B cell (primary cell): ENCODE results near the gene SH3RF3. TPM values are rescaled to one million over a fixed set of nuclear protein-coding genes. Genes with fewer than 3 reads are reported as not detected.

Source experiments
- ATAC-seq: fragments of 200-7000 bp; cut with Tn5 transposase; one replicate; pipeline ENCODE4 v1.10.0; 2021; ENCODE audit warnings: low read depth, mild to moderate bottlenecking, moderate number of reproducible peaks, moderate library complexity
- CTCF ChIA-PET: fragments of 350-600 bp; sonication (Branson Sonifier 250); formaldehyde crosslinking; loops from one replicate; lab custom pipeline; 2021; ENCODE audit warnings: antibody characterized with exemption, inconsistent platforms; lab: Charles Lee
- POLR2A ChIA-PET: fragments of 350-600 bp; sonication (Branson Sonifier 250); formaldehyde crosslinking; loops from one replicate; lab custom pipeline; 2021; ENCODE audit warnings: antibody characterized with exemption; lab: Charles Lee
- DNase-seq: peaks from one replicate; pipeline ENCODE4 v3.0.0; 2013
- H2AFZ ChIP-seq: 2 replicates; pipeline ENCODE4 v1.6.1; 2012; ENCODE audit warnings: mild to moderate bottlenecking, low read depth, low read length; ENCODE audit not compliant: insufficient read depth, poor library complexity, severe bottlenecking
- H3K27ac ChIP-seq, 2 donors: 1 replicate in 1 of 2; 2 replicates in 1 of 2; pipeline ENCODE4 v1.5.1; 2012 to 2013; ENCODE audit warnings: low read length in 2 of 2, mild to moderate bottlenecking in 2 of 2, moderate library complexity in 1 of 2
- H3K27me3 ChIP-seq, 4 experiments: fragments of 200-600 bp in 1 of 4; sonication (generic) in 1 of 4; replicated peaks in 1 of 4; 1 replicate in 2 of 4; 2 replicates in 2 of 4; pipeline versions ENCODE4 v1.6.1 to v1.7.0; 2013 to 2016; ENCODE audit warnings: low read length in 3 of 4, mild to moderate bottlenecking in 2 of 4, mixed read lengths in 1 of 4, moderate library complexity in 1 of 4; ENCODE audit not compliant: insufficient read depth in 4 of 4, control insufficient read depth in 3 of 4; ENCODE audit errors: control extremely low read depth in 1 of 4
- H3K36me3 ChIP-seq, 2 experiments: replicated peaks in 1 of 2; 1 replicate in 1 of 2; 2 replicates in 1 of 2; pipeline versions ENCODE4 v1.6.1 to v1.7.1; 2013; ENCODE audit warnings: low read length in 1 of 2; ENCODE audit not compliant: insufficient read depth in 2 of 2, control insufficient read depth in 1 of 2; ENCODE audit errors: control extremely low read depth in 1 of 2, extremely low read depth in 1 of 2
- H3K4me1 ChIP-seq, 2 donors: fragments of 200-600 bp in 1 of 2; sonication (generic) in 1 of 2; 1 replicate in 1 of 2; 2 replicates in 1 of 2; pipeline versions ENCODE4 v1.5.1 to v1.6.1; 2013 to 2017; ENCODE audit warnings: low read length in 2 of 2; ENCODE audit not compliant: control insufficient read depth in 2 of 2, insufficient read depth in 2 of 2
- H3K4me2 ChIP-seq: replicated peaks from 2 replicates; pipeline ENCODE3; 2012; ENCODE audit warnings: mild to moderate bottlenecking, low read depth, low read length; ENCODE audit not compliant: poor library complexity, severe bottlenecking
- H3K4me3 ChIP-seq, 5 experiments: fragments of 200-600 bp in 1 of 5; sonication (generic) in 1 of 5; 1 replicate in 3 of 5; 2 replicates in 2 of 5; pipeline versions ENCODE4 v1.5.1 to v1.7.0; 2011 to 2016; ENCODE audit warnings: low read length in 4 of 5, mild to moderate bottlenecking in 4 of 5, low read depth in 2 of 5, control low read depth in 1 of 5, moderate library complexity in 1 of 5; ENCODE audit not compliant: insufficient read depth in 1 of 5; ENCODE audit errors: control extremely low read depth in 1 of 5, extremely low read depth in 1 of 5
- H3K79me2 ChIP-seq: fragments of 200-600 bp; sonication (generic); one replicate; pipeline ENCODE4 v1.6.0; 2016; ENCODE audit warnings: low read length; ENCODE audit not compliant: control insufficient read depth, insufficient read depth
- H3K9ac ChIP-seq: fragments of 200-600 bp; sonication (generic); 2 replicates; pipeline ENCODE4 v1.6.1; 2017; ENCODE audit warnings: mild to moderate bottlenecking, low read length, moderate library complexity
- H3K9me3 ChIP-seq, 3 donors: one replicate each; pipeline versions ENCODE4 v1.6.1 to v1.7.1; 2013; ENCODE audit warnings: low read length in 2 of 3; ENCODE audit not compliant: control insufficient read depth in 2 of 3, insufficient read depth in 1 of 3; ENCODE audit errors: control extremely low read depth in 1 of 3
- H4K20me1 ChIP-seq: 2 replicates; pipeline ENCODE4 v1.6.0; 2012; ENCODE audit warnings: mild to moderate bottlenecking, low read length; ENCODE audit not compliant: insufficient read depth, control insufficient read depth, poor library complexity, severe bottlenecking
- H3K27ac Mint-ChIP-seq: one replicate; pipeline ENCODE4 v1.8.0; 2021; ENCODE audit warnings: mixed read lengths
- H3K27me3 Mint-ChIP-seq: one replicate; pipeline ENCODE4 v1.8.0; 2021; ENCODE audit warnings: mixed read lengths
- H3K4me1 Mint-ChIP-seq: one replicate; pipeline ENCODE4 v1.8.0; 2021; ENCODE audit warnings: mixed read lengths
- H3K4me3 Mint-ChIP-seq: one replicate; pipeline ENCODE4 v1.8.0; 2021; ENCODE audit warnings: mixed read lengths
- H3K9me3 Mint-ChIP-seq: one replicate; pipeline ENCODE4 v1.8.0; 2022; ENCODE audit warnings: mixed read lengths; ENCODE audit not compliant: insufficient read depth
- EZH2 ChIP-seq: IDR thresholded peaks from 2 replicates; pipeline ENCODE4 v1.6.1; 2012; ENCODE audit warnings: borderline replicate concordance, low read depth, mild to moderate bottlenecking, moderate library complexity, low read length; ENCODE audit not compliant: insufficient read depth, poor library complexity, severe bottlenecking
- WGBS: methylation state at CpG from one replicate; pipeline ENCODE4 v1.1.5; 2013; ENCODE audit warnings: missing lambda C conversion rate; ENCODE audit not compliant: insufficient coverage; 5-methylcytosine and 5-hydroxymethylcytosine counted together
- intact Hi-C: fragments of 100-400 bp; cut with micrococcal nuclease; formaldehyde crosslinking; loops from one replicate; pipeline ENCODE4 v1.10.0; 2022
- polyA plus RNA-seq: library from polyadenylated mRNA; depleted of rRNA; stranded (reverse); fragments of >200 nt; gene quantifications from 2 replicates; pipeline ENCODE4 v1.2.3, GENCODE V29; 2012
- total RNA-seq, 2 donors: library from RNA; stranded (reverse); fragments of 120-200 nt in 1 of 2; gene quantifications; 1 replicate in 1 of 2; 2 replicates in 1 of 2; pipeline versions ENCODE4 v1.2.3 to v1.2.4, GENCODE V29; 2013 to 2022
- TF ChIP-seq, protein P1 (sequence below): fragments of 200-600 bp; IDR thresholded peaks from one replicate; pipeline ENCODE4 v1.8.0; 2022; ENCODE audit warnings: antibody characterized with exemption, mild to moderate bottlenecking

The SH3RF3 gene
- total and polyA plus RNA-seq, 2 donors (not counting 1 experiment from before 2014, with no cell fraction given): 0.07 to 1.2 TPM

DNA sequence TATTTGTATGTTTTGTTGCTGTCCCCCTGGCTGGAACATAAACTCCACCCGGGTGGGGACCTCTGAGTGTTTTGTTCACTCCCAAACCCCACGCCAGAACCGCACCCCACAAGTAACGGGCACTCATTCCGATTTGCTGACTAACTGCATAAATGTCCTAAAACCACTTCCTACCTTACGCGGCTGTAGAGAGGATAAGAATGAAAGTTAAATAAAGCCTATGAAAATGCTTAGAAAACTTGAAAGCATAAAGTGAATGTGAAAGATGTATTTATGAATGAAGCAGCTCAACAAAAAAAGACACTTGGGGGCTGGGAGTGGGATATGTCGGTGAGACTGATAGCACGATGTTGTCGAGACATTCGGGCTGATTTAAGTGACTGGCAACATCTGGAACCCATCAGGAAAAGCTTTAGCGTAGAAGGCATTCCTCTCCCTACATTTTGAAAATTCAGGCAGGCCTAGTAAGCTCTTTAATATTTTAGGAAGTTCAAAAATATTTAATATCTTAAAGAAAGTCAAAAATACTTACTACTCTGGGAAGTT is 206.7 kb downstream of the SH3RF3 start:
- CTCF ChIA-PET: no interaction called here
- peak overlapping the region in 1 of 5 experiments; percentile 6 for H3K4me3 ChIP-seq
- H3K4me1 ChIP-seq: peaks cover 48 to 51% of the 10 kb centered on the region in 2 donors
- H2AFZ ChIP-seq: peak overlapping the region; percentile 18
- Mint-ChIP-seq H3K9me3 (no peaks in the 10 kb centered on the region), H3K4me3 (peak overlapping the region; percentile 38), H3K27me3 (peaks cover 16% of the 10 kb centered on the region), H3K4me1 (peaks cover 49% of the 10 kb centered on the region), H3K27ac (no peak overlapping the region)
- no peaks in the 10 kb centered on the region for H3K36me3 ChIP-seq
- WGBS: 7% methylated on average over 4 of the region's 12 CpGs
- POLR2A ChIA-PET: no interaction called here
- intact Hi-C loops: no loop called here
- peak overlapping the region; percentile 22 for H3K9ac ChIP-seq
- no peaks in the 10 kb centered on the region for H4K20me1 ChIP-seq
- H3K4me2 ChIP-seq: peak overlapping the region; percentile 47
- peak; percentile 10 for DNase-seq
- no peak for ATAC-seq
- TF ChIP-seq EZH2: no peak
- TF ChIP-seq, protein P1, sequence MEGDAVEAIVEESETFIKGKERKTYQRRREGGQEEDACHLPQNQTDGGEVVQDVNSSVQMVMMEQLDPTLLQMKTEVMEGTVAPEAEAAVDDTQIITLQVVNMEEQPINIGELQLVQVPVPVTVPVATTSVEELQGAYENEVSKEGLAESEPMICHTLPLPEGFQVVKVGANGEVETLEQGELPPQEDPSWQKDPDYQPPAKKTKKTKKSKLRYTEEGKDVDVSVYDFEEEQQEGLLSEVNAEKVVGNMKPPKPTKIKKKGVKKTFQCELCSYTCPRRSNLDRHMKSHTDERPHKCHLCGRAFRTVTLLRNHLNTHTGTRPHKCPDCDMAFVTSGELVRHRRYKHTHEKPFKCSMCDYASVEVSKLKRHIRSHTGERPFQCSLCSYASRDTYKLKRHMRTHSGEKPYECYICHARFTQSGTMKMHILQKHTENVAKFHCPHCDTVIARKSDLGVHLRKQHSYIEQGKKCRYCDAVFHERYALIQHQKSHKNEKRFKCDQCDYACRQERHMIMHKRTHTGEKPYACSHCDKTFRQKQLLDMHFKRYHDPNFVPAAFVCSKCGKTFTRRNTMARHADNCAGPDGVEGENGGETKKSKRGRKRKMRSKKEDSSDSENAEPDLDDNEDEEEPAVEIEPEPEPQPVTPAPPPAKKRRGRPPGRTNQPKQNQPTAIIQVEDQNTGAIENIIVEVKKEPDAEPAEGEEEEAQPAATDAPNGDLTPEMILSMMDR: no peak
- no peaks in the 10 kb centered on the region for H3K79me2 ChIP-seq
- peaks cover 0 to 6% (median 2%) of the 10 kb centered on the region in 4 experiments for H3K27me3 ChIP-seq
- peaks cover 0 to 5% (median 0%) of the 10 kb centered on the region in 3 donors for H3K9me3 ChIP-seq
- no peak overlapping the region for H3K27ac ChIP-seq

DNA sequence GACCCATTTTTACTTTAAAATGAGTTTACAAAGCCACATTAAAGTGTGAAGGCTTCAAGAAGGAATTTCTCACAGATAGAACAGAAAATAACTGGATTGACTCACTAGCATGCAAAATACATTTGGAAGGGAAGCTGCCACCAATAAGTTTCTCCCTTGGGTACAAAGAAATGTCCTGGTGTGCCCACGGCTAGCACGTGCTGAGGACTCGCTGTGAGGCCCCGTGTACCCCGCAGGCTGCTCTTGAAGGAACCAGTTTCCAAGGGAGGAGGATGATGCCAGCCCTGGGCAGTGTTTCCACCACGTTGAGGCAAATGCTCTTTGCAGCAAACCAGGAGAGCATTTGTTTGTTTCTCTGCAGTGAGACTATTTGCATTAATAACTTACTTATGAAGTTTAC is 207.3 kb downstream of the SH3RF3 start:
- peaks cover 48 to 49% of the 10 kb centered on the region in 2 donors for H3K4me1 ChIP-seq
- no peak overlapping the region for H2AFZ ChIP-seq
- no peak for ATAC-seq
- no peak overlapping the region for H3K4me3 ChIP-seq
- ChIA-PET POLR2A (no interaction called here), CTCF (no interaction called here)
- no peak overlapping the region for H3K27ac ChIP-seq
- intact Hi-C loops: no loop called here
- no peaks in the 10 kb centered on the region for H3K79me2 ChIP-seq
- no peak for DNase-seq
- WGBS: 5% methylated on average over 5 of the region's 6 CpGs
- H3K4me3 Mint-ChIP-seq: no peak overlapping the region
- H3K4me2 ChIP-seq: peak overlapping the region; percentile 47
- H3K36me3 ChIP-seq: no peaks in the 10 kb centered on the region
- H3K9me3 Mint-ChIP-seq: no peaks in the 10 kb centered on the region
- no peaks in the 10 kb centered on the region for H4K20me1 ChIP-seq
- peaks cover 0 to 6% (median 2%) of the 10 kb centered on the region in 4 experiments for H3K27me3 ChIP-seq
- H3K4me1 Mint-ChIP-seq: peaks cover 48% of the 10 kb centered on the region
- no peak overlapping the region for H3K27ac Mint-ChIP-seq
- no peak overlapping the region for H3K9ac ChIP-seq
- peaks cover 0 to 5% (median 0%) of the 10 kb centered on the region in 3 donors for H3K9me3 ChIP-seq
- peaks cover 16% of the 10 kb centered on the region for H3K27me3 Mint-ChIP-seq
- TF ChIP-seq, protein P1: no peak
- TF ChIP-seq EZH2: no peak
